HL-60/S4 (cell line): ENCODE results near the gene KHDRBS2.
"Not testable (repeated sequence)": the region's sequence is repeated elsewhere in the genome, so short reads cannot be mapped to it uniquely, and the experiment has no call there.

Source experiments
- in situ Hi-C: fragments of 300-500 bp; cut with MboI; formaldehyde crosslinking; loops from 2 replicates; pipeline ENCODE4 v1.14.3; 2022; ENCODE audit warnings: low sequenced_read_pairs

KHDRBS2 gene

GRCh38 chr6:61886608-61887259 lies 399.3 kb downstream of the KHDRBS2 start:
- in situ Hi-C loops = no loop called here

DNA sequence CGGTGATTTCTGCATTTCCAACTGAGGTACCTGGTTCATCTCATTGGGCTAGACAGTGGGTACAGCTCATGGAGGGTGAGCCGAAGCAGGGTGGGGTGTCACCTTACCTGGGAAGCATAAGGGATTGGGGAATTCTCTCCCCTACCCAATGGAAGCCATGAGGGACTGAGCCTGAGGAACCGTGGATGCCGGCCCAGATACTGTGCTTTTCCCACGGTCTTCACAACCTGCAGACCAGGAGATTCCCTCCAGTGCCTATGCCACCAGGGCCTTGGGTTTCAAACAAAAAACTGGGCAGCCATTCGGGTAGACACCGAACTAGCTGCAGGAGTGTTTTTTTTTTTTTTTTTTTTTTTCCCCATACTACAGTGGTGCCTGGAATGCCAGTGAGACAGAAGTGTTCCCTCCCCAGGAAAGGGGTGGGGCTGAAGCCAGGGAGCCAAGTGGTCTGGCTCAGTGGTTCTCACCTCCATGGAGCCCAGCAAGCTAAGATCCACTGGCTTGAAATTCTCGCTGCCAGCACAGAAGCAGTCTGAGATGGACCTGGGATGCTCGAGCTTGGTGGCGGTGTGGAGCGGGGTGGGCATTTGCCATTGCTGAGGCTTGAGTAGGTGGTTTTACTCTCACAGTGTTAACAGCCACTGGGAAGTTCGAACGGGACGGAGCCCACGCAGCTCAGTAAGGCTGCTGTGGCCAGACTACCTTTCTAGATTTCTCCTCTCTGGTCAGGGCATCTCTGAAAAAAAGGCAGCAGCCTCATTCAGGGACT lies 416.2 kb downstream of the KHDRBS2 start:
- in situ Hi-C loops = no loop called here

DNA sequence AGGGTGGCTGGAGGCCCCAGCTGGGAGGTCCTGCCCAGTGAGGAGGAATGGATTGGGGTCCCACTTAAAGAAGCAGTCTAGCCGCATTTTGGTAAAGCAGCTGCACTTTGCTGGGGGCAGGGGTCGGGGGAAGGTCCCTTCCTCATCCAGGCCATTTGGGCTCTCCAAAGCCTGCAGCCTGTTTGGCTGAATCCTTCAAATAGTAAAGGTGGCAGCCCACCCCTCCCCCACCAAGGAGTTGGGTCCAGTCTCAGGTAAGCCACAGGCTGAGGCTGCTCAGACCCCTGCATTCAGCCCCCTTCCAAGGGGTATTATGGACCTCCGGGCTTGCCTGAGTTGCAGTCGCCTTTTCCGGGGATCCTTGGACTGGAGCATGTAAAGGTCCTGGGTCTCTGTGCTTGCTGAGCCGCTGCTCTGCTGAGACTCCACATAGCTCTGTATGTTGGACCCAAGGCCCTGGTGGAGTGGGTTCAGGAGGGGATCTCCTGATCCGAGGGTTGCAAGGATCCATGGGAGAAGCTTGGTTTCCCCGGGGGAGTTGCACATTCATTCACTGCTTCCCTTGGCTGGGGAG lies 417.4 kb downstream of the KHDRBS2 start:
- in situ Hi-C loops = no loop called here

DNA sequence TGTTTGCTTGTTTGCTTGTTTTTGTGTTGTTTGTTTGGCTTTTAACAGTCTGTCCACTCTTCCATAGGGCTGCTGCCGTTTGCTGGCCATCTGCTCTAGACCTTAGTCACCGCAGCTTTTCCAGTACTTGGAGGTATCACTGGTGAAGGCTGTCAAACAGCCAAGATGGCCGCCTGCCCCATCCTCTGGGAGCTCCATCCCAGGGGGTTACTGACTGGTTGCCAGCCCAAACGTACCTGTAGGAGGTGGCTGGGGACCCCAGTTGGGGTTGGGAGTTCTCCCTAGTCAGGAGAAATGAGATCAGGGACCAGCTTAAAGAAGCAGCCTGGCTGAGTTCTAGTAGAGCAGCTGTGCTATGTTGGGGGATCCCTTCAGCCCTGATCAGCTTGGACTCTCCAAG lies 418.4 kb downstream of the KHDRBS2 start:
- in situ Hi-C loops = no loop called here

DNA sequence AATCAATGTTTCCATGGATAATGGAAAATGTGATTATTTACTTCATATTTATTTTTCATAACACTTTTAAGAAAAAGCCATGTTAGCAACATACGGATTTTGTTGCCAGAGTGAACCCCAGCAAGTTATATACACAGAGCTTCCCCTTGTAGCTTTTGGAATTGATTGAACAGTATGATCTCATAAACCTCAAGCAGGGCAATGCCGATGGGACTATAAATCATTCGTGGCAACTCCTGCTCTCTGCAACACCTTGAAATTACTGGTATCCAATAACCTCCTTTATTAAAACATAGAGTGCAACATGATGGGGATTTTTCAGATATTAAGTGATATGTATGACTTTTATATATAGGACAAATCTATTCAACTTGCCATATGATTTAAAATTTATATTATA lies 428.5 kb downstream of the KHDRBS2 start:
- in situ Hi-C loops = no loop called here

DNA sequence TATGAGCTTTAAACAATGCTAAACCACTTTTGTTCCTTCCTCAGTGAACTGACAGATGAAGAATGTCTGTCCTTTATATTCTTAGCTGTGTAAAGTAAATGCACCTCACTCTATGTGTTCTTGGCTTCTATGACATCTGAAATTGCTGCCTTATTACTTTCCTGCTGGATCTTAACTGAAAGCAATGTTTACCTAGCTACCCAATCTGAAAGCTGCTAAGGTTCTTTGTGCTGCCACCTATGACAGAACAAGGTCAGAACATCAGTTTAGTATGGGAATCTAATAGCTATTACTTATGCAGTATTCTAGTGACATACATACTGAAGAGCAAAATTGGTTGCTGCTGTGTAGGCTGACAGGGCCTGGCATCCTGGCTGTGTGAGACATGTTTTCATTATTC lies 444.1 kb downstream of the KHDRBS2 start:
- in situ Hi-C loops = no loop called here

DNA sequence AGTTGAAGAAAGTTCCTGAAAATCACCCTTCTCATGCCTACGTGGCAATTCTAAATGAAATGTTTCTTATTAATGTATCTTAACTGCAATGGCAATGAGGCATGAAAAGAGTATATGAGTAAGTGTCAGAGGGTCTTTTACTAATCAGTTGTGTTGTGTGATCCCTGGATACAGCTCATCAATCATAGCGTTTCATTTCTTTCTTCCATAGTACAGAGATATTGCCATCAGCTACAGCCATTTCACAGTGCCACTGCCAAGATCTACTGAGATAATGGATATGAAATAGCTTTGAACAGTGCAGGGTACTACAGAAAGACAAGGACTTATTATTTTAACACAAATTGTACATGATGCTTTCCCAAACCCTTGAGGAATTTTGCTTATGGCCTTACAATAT lies 450.8 kb downstream of the KHDRBS2 start:
- in situ Hi-C loops = no loop called here

DNA sequence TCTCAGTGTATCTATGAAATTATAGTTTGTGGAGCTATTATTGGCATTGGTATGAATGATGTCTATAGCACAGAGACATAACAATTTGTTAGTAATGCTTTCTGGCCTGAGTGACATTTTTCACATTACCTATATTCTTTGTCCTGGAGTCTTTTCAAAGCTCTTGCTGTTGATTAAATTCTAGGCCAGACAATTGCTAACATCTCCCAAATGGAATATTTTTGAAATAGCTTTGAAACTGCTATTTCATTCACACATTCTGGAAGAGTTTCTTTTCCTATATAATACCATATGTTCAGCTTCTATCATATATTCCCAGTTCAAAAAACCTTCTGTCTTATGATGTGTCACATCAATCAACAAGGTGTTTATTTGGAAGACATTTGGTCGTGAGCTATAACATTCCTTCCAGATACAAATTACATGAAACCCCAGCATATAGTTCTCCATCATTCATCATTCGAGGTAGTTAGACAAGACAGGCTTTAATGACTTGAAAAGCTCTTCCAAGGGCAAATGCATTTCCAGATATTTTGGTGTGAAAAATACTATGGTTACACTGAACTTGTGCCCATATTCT lies 452.8 kb downstream of the KHDRBS2 start:
- in situ Hi-C loops = no loop called here

GRCh38 chr6:61817716-61818115 lies 468.3 kb downstream of the KHDRBS2 start:
- in situ Hi-C loops = no loop called here

DNA sequence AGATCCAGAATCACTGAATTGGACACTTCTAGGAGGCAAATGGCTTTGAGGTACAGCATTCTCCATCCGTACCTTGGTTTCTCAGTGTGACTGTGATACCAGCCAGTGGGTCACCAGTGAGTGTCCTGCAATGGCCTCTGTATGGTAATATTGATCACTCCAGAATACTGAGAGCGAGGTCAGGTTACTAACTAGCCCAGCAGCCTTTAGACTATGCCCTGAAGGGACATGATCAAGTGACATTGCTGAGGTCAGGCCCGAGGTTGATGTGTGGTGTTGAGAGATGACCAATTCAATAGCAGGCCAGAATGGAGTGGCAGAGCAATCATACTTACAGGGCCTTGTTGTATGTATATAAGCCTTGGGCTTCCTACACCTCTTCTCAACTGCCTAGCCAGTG lies 476.0 kb downstream of the KHDRBS2 start:
- in situ Hi-C loops = no loop called here

DNA sequence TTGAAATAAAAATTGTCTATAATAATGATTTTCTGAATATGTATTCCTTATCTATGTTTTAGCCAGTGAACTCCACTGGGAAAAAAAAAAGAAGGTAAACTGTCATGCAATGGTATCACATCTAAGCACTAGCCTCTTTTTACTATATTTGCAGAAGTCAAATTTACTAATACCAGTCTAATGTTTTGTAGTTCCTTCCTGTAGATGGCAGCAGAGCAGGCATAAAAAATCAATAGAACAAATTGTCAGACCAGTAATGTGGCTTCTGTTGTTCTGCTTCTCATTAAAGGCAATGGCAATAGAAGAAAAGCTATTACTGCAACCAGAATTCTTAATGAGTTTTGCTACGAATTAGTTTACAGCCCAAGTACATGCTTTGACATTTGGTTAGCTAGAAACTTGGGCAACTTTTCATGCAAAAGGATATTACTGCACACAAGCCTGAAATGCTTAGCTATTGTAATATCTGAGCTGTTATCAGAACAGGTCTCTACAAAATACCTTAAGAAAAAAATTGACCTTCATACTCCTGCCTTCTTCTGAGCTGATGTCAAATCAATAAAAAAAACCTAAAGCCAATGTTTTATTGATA lies 476.9 kb downstream of the KHDRBS2 start:
- in situ Hi-C loops = no loop called here

GRCh38 chr6:61787998-61788397 lies 498.0 kb downstream of the KHDRBS2 start:
- in situ Hi-C loops = no loop called here

DNA sequence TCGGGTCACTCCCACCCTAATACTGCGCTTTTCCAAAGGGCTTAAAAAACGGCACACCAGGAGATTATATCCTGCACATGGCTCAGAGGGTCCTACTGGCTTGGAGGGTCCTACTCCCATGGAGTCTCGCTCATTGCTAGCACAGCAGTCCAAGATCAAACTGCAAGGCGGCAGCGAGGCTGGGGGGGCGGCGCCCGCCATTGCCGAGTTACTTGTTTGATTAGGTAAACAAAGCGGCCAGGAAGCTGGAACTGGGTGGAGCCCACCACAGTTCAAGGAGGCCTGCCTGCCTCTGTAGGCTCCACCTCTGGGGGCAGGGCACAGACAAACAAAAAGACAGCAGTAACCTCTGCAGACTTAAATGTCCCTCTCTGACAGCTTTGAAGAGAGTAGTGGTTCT lies 516.6 kb downstream of the KHDRBS2 start:
- in situ Hi-C loops = not testable (repeated sequence)

DNA sequence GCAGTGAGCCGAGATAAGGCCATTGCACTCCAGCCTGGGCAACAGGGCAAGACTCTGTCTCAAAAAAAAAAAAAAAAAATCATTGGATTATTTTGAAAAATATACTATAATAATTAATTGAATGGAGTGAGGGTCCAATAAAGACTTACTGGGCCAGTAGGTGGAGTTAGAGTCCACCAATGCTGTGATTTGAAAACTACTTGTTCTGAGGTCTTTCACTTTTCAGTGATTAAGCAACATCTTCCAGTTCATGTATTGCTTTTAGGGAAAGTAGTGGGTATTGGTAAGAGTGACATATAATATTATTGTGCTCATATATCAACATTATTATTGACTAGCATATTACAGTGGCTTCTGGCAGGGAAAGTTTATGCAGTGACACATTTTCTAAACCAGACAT lies 530.3 kb downstream of the KHDRBS2 start:
- in situ Hi-C loops = no loop called here

DNA sequence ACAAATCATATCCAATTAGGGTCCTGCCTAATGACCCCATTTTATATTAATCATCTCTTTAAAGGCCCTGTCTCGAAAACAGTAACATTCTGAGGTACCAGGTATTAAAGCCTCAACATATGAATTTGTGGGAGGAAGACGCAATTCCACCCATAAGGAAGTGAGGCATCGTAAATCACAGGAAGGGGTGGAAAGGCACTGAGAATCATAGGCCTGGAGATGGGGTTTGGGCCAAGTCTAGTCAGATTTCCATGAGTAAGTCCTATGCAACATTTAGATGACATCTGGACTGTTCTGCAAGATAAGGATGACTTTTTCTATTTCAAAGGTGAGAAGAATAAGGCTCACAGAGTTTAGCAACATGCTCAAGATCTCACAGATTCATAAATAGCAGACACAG lies 534.0 kb downstream of the KHDRBS2 start:
- in situ Hi-C loops = no loop called here

- in situ Hi-C loops = no loop called here
Measured at GRCh38 chr6:61745994-61746393, 540.0 kb downstream of the KHDRBS2 start.

DNA sequence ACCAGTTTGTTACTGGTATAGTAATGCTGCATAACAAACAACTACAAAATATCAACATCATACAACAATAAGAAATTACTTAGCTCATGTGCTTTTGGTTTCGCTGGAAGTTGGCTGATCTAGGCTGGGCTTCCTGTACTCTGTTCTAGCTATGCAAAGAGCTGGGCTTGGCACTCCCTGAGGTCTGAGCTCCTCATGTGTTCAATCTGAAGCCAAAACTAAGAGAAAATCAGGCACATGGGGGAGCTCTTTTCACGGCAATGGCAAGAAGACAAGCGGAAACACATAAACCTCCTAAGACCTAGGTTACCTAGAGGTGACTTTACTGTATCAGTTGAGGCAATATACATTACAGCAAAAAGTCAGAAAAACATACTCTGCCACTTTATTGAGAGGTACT lies 574.2 kb downstream of the KHDRBS2 start:
- in situ Hi-C loops = no loop called here

DNA sequence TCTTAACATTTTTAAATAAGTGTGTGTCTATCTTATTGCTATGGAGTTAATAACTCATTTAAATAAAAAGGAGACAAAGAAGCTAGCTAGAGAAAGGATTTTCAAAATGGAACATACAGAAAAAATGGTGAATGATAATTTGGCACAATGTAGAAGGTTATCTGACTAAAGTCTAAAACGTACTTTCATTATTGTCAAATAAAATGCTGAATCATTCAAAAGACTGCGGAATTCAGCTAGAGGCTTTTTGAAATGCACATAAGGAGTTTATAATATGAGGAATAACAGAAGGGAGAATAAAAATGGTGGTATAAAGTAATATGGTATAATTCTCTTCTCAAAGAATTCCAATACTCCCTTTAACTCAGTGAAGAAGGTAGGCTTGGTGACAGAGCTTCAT lies 597.9 kb downstream of the KHDRBS2 start:
- in situ Hi-C loops = no loop called here

GRCh38 chr6:61682562-61682961 lies 603.5 kb downstream of the KHDRBS2 start:
- in situ Hi-C loops = no loop called here

- in situ Hi-C loops = no loop called here
Measured at GRCh38 chr6:61679625-61680024, 606.4 kb downstream of the KHDRBS2 start.

- in situ Hi-C loops = no loop called here
Measured at GRCh38 chr6:61675734-61676133, 610.3 kb downstream of the KHDRBS2 start.

DNA sequence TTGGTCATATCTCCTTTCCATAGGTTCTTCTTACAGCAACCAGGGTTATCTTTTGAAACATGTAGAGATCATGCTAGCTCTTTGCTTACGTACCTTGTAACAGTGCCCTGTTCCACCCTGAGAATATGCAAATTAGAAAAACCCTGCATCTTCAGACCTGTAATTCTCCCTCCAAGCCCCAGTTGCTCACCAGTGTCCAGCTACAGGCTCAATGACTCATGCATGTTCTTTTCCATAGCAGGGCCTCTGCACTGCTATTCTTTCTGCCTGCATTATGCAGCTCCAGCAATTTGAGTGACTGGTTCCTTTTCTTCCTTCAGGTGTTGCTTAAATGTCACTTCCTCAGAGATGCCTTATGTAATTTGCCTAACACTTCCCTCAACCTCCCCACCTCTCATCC lies 636.2 kb downstream of the KHDRBS2 start:
- in situ Hi-C loops = no loop called here
